ENCODE data around the gene ATP6V1B1. TPM values are rescaled to one million over a fixed set of nuclear protein-coding genes. Genes with fewer than 3 reads are reported as not detected.

Gene ATP6V1B1
- total and polyA plus RNA-seq, 2 donors (not counting 1 experiment from before 2014, with no cell fraction given) = 1.0 to 2.1 TPM

DNA sequence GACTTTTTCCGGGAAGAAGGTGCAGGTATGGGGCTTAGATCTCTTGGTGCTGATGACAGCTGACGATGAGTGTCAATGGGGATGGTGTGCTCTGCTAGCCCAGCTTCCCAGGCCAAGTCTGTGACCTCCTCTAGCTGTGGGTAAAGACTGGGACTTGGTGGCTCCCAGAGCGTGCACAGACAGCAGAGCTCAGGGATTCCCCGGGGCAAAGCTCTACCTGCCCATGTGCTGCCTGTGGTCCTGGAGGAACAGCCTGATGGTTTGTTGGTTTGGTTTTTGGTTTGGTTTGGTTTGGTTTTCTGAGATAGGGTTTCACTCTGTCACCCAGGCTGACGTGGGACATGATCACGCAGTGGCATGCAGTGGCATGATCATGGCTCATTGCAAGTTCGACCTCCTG, 19.2 kb downstream of the ATP6V1B1 start:
- Histone ChIP-seq H3K4me2 (ENCODE audit: extremely low read depth, insufficient read depth, low read length) (no peak overlapping the region), H3K27me3 (ENCODE audit: control insufficient read depth, insufficient read depth, low read length) (peaks cover 6% of the 10 kb centered on the region), H3K9me3 (ENCODE audit: control insufficient read depth, insufficient read depth, low read depth, low read length) (no peaks in the 10 kb centered on the region), H3K36me3 (ENCODE audit: control insufficient read depth, insufficient read depth, low read length) (no peaks in the 10 kb centered on the region), H3K9ac (ENCODE audit: insufficient read depth, low read length) (no peak overlapping the region), H3K27ac (ENCODE audit: insufficient read depth, low read length) (no peak overlapping the region), H2AFZ (ENCODE audit: low read length) (no peak overlapping the region), H3K79me2 (ENCODE audit: control insufficient read depth, insufficient read depth, low read length) (no peaks in the 10 kb centered on the region), H4K20me1 (ENCODE audit: control insufficient read depth, extremely low read depth, insufficient read depth, low read length) (no peaks in the 10 kb centered on the region), H3K4me1 (ENCODE audit: control insufficient read depth, extremely low read depth, insufficient read depth, low read length) (no peaks in the 10 kb centered on the region), H3K4me3 (replicated peaks in 1 of 4; ENCODE audit: control extremely low read depth in 1 of 4, insufficient read depth in 1 of 4, low read depth in 3 of 4, low read length in 4 of 4) (no peak overlapping the region)
- TF ChIP-seq, protein P1, sequence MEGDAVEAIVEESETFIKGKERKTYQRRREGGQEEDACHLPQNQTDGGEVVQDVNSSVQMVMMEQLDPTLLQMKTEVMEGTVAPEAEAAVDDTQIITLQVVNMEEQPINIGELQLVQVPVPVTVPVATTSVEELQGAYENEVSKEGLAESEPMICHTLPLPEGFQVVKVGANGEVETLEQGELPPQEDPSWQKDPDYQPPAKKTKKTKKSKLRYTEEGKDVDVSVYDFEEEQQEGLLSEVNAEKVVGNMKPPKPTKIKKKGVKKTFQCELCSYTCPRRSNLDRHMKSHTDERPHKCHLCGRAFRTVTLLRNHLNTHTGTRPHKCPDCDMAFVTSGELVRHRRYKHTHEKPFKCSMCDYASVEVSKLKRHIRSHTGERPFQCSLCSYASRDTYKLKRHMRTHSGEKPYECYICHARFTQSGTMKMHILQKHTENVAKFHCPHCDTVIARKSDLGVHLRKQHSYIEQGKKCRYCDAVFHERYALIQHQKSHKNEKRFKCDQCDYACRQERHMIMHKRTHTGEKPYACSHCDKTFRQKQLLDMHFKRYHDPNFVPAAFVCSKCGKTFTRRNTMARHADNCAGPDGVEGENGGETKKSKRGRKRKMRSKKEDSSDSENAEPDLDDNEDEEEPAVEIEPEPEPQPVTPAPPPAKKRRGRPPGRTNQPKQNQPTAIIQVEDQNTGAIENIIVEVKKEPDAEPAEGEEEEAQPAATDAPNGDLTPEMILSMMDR (conservative IDR thresholded peaks at IDR 0.05 in 1 of 2, IDR thresholded peaks at IDR 0.05 in 1 of 2; ENCODE audit: low read depth in 1 of 2, low read length in 2 of 2) = no peak
- no peak for TF ChIP-seq EZH2 (IDR thresholded peaks at IDR 0.05; ENCODE audit: low read length, missing control alignments)
- DNase-seq (ENCODE audit: low read depth in 2 of 2) = no peak

DNA sequence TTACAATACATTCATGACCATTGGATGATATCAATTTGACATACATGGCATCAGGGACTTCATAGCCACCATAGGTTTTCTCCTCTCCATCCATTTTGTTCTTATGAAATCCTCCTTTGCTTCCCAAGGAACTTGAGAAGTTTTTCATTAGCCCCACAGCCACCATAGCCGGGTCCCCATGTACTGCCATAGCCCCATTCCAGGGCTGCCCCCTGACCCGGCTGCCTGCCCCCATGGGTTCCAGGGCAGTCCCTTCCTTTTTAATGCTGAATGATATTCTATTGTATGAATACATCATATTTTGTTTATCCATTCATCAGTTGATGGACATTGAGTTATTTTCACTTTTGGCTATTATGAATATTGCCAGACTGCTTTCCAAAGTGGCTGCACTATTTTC, 20.4 kb downstream of the ATP6V1B1 start:
- no peak for DNase-seq (ENCODE audit: low read depth in 2 of 2)
- H3K4me1 ChIP-seq (ENCODE audit: control insufficient read depth, extremely low read depth, insufficient read depth, low read length) = no peaks in the 10 kb centered on the region
- H4K20me1 ChIP-seq (ENCODE audit: control insufficient read depth, extremely low read depth, insufficient read depth, low read length) = no peaks in the 10 kb centered on the region

GRCh38 chr2:70957798-70958197, 22.1 kb downstream of the ATP6V1B1 start:
- peaks cover 6% of the 10 kb centered on the region for H3K27me3 ChIP-seq (ENCODE audit: control insufficient read depth, insufficient read depth, low read length)
- H3K27ac ChIP-seq (ENCODE audit: insufficient read depth, low read length) = no peak overlapping the region
- TF ChIP-seq, protein P1 (conservative IDR thresholded peaks at IDR 0.05 in 1 of 2, IDR thresholded peaks at IDR 0.05 in 1 of 2; ENCODE audit: low read depth in 1 of 2, low read length in 2 of 2) = no peak
- TF ChIP-seq EZH2 (IDR thresholded peaks at IDR 0.05; ENCODE audit: low read length, missing control alignments) = no peak
- no peaks in the 10 kb centered on the region for H3K4me1 ChIP-seq (ENCODE audit: control insufficient read depth, extremely low read depth, insufficient read depth, low read length)
- DNase-seq (ENCODE audit: low read depth in 2 of 2) = no peak
- no peak overlapping the region for H2AFZ ChIP-seq (ENCODE audit: low read length)
- no peak overlapping the region for H3K4me3 ChIP-seq (replicated peaks in 1 of 4; ENCODE audit: control extremely low read depth in 1 of 4, insufficient read depth in 1 of 4, low read depth in 3 of 4, low read length in 4 of 4)
- no peaks in the 10 kb centered on the region for H3K9me3 ChIP-seq (ENCODE audit: control insufficient read depth, insufficient read depth, low read depth, low read length)
- H3K36me3 ChIP-seq (ENCODE audit: control insufficient read depth, insufficient read depth, low read length) = no peaks in the 10 kb centered on the region
- no peaks in the 10 kb centered on the region for H4K20me1 ChIP-seq (ENCODE audit: control insufficient read depth, extremely low read depth, insufficient read depth, low read length)
- no peak overlapping the region for H3K9ac ChIP-seq (ENCODE audit: insufficient read depth, low read length)
- no peaks in the 10 kb centered on the region for H3K79me2 ChIP-seq (ENCODE audit: control insufficient read depth, insufficient read depth, low read length)
- H3K4me2 ChIP-seq (ENCODE audit: extremely low read depth, insufficient read depth, low read length) = no peak overlapping the region

More for the DNA sequence above, 20.4 kb downstream of the ATP6V1B1 start:
- Histone ChIP-seq H3K36me3 (ENCODE audit: control insufficient read depth, insufficient read depth, low read length) (no peaks in the 10 kb centered on the region), H3K27me3 (ENCODE audit: control insufficient read depth, insufficient read depth, low read length) (peaks cover 6% of the 10 kb centered on the region), H3K4me2 (ENCODE audit: extremely low read depth, insufficient read depth, low read length) (no peak overlapping the region), H3K79me2 (ENCODE audit: control insufficient read depth, insufficient read depth, low read length) (no peaks in the 10 kb centered on the region), H3K9me3 (ENCODE audit: control insufficient read depth, insufficient read depth, low read depth, low read length) (no peaks in the 10 kb centered on the region), H3K9ac (ENCODE audit: insufficient read depth, low read length) (no peak overlapping the region), H3K27ac (ENCODE audit: insufficient read depth, low read length) (no peak overlapping the region), H3K4me3 (replicated peaks in 1 of 4; ENCODE audit: control extremely low read depth in 1 of 4, insufficient read depth in 1 of 4, low read depth in 3 of 4, low read length in 4 of 4) (no peak overlapping the region), H2AFZ (ENCODE audit: low read length) (no peak overlapping the region)
- TF ChIP-seq, protein P1 (conservative IDR thresholded peaks at IDR 0.05 in 1 of 2, IDR thresholded peaks at IDR 0.05 in 1 of 2; ENCODE audit: low read depth in 1 of 2, low read length in 2 of 2) = no peak
- TF ChIP-seq EZH2 (IDR thresholded peaks at IDR 0.05; ENCODE audit: low read length, missing control alignments) = no peak

Data from fibroblast of lung (primary cell).